COLO668 (cell line): Measurements from ENCODE around the gene SMTNL1.

ENCODE experiments used
- DNase-seq: peaks from one replicate; lab custom pipeline; 2025; ENCODE audit not compliant: unreplicated experiment; lab: John Stamatoyannopoulos, UW

SMTNL1 gene

GRCh38 chr11:57536947-57537619 lies at the start of gene SMTNL1:
TSS of gene SMTNL1 (plus strand) at chr11:57537595. CDS start at chr11:57542643, 5,048 bp downstream.
- DNase-seq = peak; percentile 7

GRCh38 chr11:57487920-57488659 lies 49.3 kb upstream of the SMTNL1 start:
- DNase-seq = no peak

- no peak for DNase-seq
Measured at GRCh38 chr11:57490456-57491248, 46.7 kb upstream of the SMTNL1 start.

GRCh38 chr11:57491371-57492061 lies 45.9 kb upstream of the SMTNL1 start:
- DNase-seq = peak; percentile 43

GRCh38 chr11:57493507-57494503 lies 43.6 kb upstream of the SMTNL1 start:
- peak; percentile 65 for DNase-seq

GRCh38 chr11:57496109-57496820 lies 41.1 kb upstream of the SMTNL1 start:
- no peak for DNase-seq

- DNase-seq = peak; percentile 23
Measured at GRCh38 chr11:57497303-57498247, 39.8 kb upstream of the SMTNL1 start.

GRCh38 chr11:57498540-57498939 lies 38.9 kb upstream of the SMTNL1 start:
- no peak for DNase-seq

- no peak for DNase-seq
Measured at GRCh38 chr11:57499413-57499982, 37.9 kb upstream of the SMTNL1 start.

- peak; percentile 17 for DNase-seq
Measured at GRCh38 chr11:57499983-57500461, 37.4 kb upstream of the SMTNL1 start.

GRCh38 chr11:57500515-57500914 lies 36.9 kb upstream of the SMTNL1 start:
- DNase-seq = peak; percentile 35

GRCh38 chr11:57500926-57501325 lies 36.5 kb upstream of the SMTNL1 start:
- DNase-seq = peak; percentile 24

GRCh38 chr11:57501953-57502352 lies 35.4 kb upstream of the SMTNL1 start:
- peak; percentile 10 for DNase-seq

GRCh38 chr11:57502376-57502775 lies 35.0 kb upstream of the SMTNL1 start:
- DNase-seq = peak; percentile 5

GRCh38 chr11:57502870-57503269 lies 34.5 kb upstream of the SMTNL1 start:
- DNase-seq = no peak

- DNase-seq = no peak
Measured at GRCh38 chr11:57504511-57504910, 32.9 kb upstream of the SMTNL1 start.

GRCh38 chr11:57506522-57506921 lies 30.9 kb upstream of the SMTNL1 start:
- no peak for DNase-seq
